ENCODE measurements around the gene ARHGAP24. TPM values are rescaled to one million over a fixed set of nuclear protein-coding genes. Genes with fewer than 3 reads are reported as not detected.

ARHGAP24 gene
- total RNA-seq, 1 donor from 2014 or later, result 1.5 TPM

DNA sequence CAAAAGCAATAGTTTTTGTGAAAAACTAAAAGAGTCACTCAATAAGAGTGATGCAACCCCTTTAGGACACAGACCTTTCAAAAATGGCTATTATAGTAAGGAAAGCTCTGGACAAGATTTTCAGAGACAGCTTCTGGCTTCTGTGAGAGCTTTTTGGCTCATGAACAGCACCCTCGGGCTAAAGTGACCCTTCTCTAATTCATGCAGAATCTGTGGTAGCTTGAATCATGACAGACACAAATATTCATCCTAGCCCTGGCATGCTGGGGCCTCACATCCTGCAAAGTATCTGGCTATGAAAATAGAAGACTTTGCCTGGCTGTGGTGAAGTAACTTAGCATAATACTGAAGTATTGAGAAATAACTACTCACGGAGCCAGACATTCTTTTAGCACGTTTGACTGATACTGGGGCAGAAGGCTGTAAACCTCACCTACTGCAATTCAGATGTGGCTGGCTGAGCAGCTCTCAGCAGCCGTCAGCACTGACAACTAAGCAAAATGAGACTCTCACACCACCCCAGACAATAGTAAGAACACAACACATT is 557.6 kb downstream of the ARHGAP24 start:
- Mint-ChIP-seq H3K36me3 (ENCODE audit: low read depth) (peaks cover 17% of the 10 kb centered on the region), H3K27ac (ENCODE audit: unreplicated experiment) (no peak overlapping the region), H3K4me1 (peaks cover 14% of the 10 kb centered on the region), H3K27me3 (ENCODE audit: low read depth) (no peaks in the 10 kb centered on the region), H3K4me3 (no peak overlapping the region), H3K9me3 (no peaks in the 10 kb centered on the region)
- no peak for TF ChIP-seq CTCF (conservative IDR thresholded peaks at IDR 0.05)
- no peak for DNase-seq (ENCODE audit: low read depth, low spot score)

DNA sequence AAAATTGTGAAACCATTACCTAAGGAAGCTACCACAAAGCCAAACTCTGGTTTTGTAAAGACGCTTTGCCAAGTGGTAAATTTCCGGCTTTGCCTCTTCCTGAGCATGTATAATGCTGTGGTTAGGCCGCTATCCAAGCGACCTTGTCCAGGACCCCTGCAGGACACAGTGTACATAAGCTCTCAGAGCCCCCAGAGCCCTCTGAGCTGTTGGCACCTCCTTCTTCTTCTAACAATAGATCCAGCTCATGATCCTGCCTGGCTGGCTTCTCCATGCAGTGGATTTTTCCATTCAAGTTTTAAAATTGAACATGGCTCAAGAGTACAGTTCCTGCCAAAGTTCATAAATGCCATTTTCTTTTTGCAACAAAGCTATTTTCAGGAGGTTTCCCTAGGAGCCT is 558.2 kb downstream of the ARHGAP24 start:
- TF ChIP-seq CTCF (conservative IDR thresholded peaks at IDR 0.05), result no peak
- H3K36me3 Mint-ChIP-seq (ENCODE audit: low read depth), result peaks cover 12% of the 10 kb centered on the region
- peak overlapping the region; percentile 89 for H3K27ac Mint-ChIP-seq (ENCODE audit: unreplicated experiment)
- H3K4me3 Mint-ChIP-seq, result no peak overlapping the region
- H3K4me1 Mint-ChIP-seq, result peaks cover 14% of the 10 kb centered on the region
- no peaks in the 10 kb centered on the region for H3K9me3 Mint-ChIP-seq
- H3K27me3 Mint-ChIP-seq (ENCODE audit: low read depth), result no peaks in the 10 kb centered on the region
- DNase-seq (ENCODE audit: low read depth, low spot score), result no peak

- H3K9me3 Mint-ChIP-seq, result no peaks in the 10 kb centered on the region
These were observed 559.7 kb downstream of the ARHGAP24 start for GRCh38 chr4:86034616-86035015.

GRCh38 chr4:86035688-86036087 is 560.7 kb downstream of the ARHGAP24 start:
- no peak for DNase-seq (ENCODE audit: low read depth, low spot score)
- H3K36me3 Mint-ChIP-seq (ENCODE audit: low read depth), result peaks cover 17% of the 10 kb centered on the region
- H3K27ac Mint-ChIP-seq (ENCODE audit: unreplicated experiment), result no peak overlapping the region
- H3K4me3 Mint-ChIP-seq, result no peak overlapping the region
- H3K4me1 Mint-ChIP-seq, result peaks cover 14% of the 10 kb centered on the region
- no peaks in the 10 kb centered on the region for H3K9me3 Mint-ChIP-seq
- H3K27me3 Mint-ChIP-seq (ENCODE audit: low read depth), result no peaks in the 10 kb centered on the region
- TF ChIP-seq CTCF (conservative IDR thresholded peaks at IDR 0.05), result no peak

More at GRCh38 chr4:86034616-86035015, 559.7 kb downstream of the ARHGAP24 start:
- Mint-ChIP-seq H3K36me3 (ENCODE audit: low read depth) (peaks cover 12% of the 10 kb centered on the region), H3K27ac (ENCODE audit: unreplicated experiment) (no peak overlapping the region), H3K4me3 (no peak overlapping the region), H3K4me1 (peaks cover 14% of the 10 kb centered on the region), H3K27me3 (ENCODE audit: low read depth) (no peaks in the 10 kb centered on the region)
- no peak for TF ChIP-seq CTCF (conservative IDR thresholded peaks at IDR 0.05)
- no peak for DNase-seq (ENCODE audit: low read depth, low spot score)

- Mint-ChIP-seq H3K27ac (ENCODE audit: unreplicated experiment) (no peak overlapping the region), H3K4me1 (peaks cover 14% of the 10 kb centered on the region), H3K9me3 (peaks cover 3% of the 10 kb centered on the region), H3K27me3 (ENCODE audit: low read depth) (no peaks in the 10 kb centered on the region), H3K4me3 (no peak overlapping the region), H3K36me3 (ENCODE audit: low read depth) (peaks cover 20% of the 10 kb centered on the region)
- no peak for DNase-seq (ENCODE audit: low read depth, low spot score)
- TF ChIP-seq CTCF (conservative IDR thresholded peaks at IDR 0.05), result no peak
These were observed 561.8 kb downstream of the ARHGAP24 start for GRCh38 chr4:86036736-86037135.

Measured in neural crest cell (in vitro differentiated cells).